H1 (cell line): ENCODE data around the gene APOC3. TPM values are rescaled to one million over a fixed set of nuclear protein-coding genes. Genes with fewer than 3 reads are reported as not detected.

Experiments
- CTCF ChIA-PET: fragments of 300-600 bp; sonication (Branson Sonifier 250); formaldehyde crosslinking; loops from one replicate; lab custom pipeline; 2021; ENCODE audit not compliant: partially characterized antibody; lab: Charles Lee
- POLR2A ChIA-PET: fragments of 300-600 bp; sonication (Branson Sonifier 250); formaldehyde crosslinking; loops from one replicate; lab custom pipeline; 2021; ENCODE audit warnings: inconsistent platforms; ENCODE audit not compliant: partially characterized antibody; lab: Charles Lee
- DNase-seq, 2 experiments: peaks; one replicate each; pipeline versions ENCODE4 v3.0.0 to v3.0.0-alpha.2; 2010 to 2022; ENCODE audit warnings: low spot score in 2 of 2, low read depth in 1 of 2, mixed read lengths in 1 of 2
- FAIRE-seq: peaks from 2 replicates; lab custom pipeline; 2011; peaks lifted over from hg19 to GRCh38; lab: Jason Lieb, UNC
- H2AFZ ChIP-seq: 2 replicates; pipeline ENCODE4 v1.8.1; 2012; ENCODE audit warnings: low read length, inconsistent platforms
- H2AK5ac ChIP-seq: 2 replicates; pipeline ENCODE4 v1.6.1; 2013; ENCODE audit warnings: low read depth, low read length
- H2BK120ac ChIP-seq: replicated peaks from 2 replicates; pipeline ENCODE3; 2013; ENCODE audit warnings: low read depth, low read length, inconsistent platforms
- H2BK12ac ChIP-seq: 2 replicates; pipeline ENCODE4 v1.6.1; 2013; ENCODE audit warnings: low read depth, low read length
- H2BK15ac ChIP-seq: 2 replicates; pipeline ENCODE4 v1.6.1; 2013; ENCODE audit warnings: low read length
- H2BK20ac ChIP-seq: 2 replicates; pipeline ENCODE4 v1.6.1; 2013; ENCODE audit warnings: low read length
- H2BK5ac ChIP-seq: 2 replicates; pipeline ENCODE4 v1.6.1; 2013; ENCODE audit warnings: low read depth, low read length
- H3K14ac ChIP-seq: 2 replicates; pipeline ENCODE4 v1.6.1; 2013; ENCODE audit warnings: inconsistent platforms; ENCODE audit not compliant: insufficient read length
- H3K18ac ChIP-seq: 2 replicates; pipeline ENCODE4 v1.6.1; 2013; ENCODE audit warnings: low read length; ENCODE audit errors: extremely low read depth
- H3K23ac ChIP-seq: 2 replicates; pipeline ENCODE4 v1.6.1; 2013; ENCODE audit warnings: inconsistent platforms; ENCODE audit not compliant: insufficient read length
- H3K23me2 ChIP-seq: 2 replicates; pipeline ENCODE4 v1.6.1; 2013; ENCODE audit warnings: low read depth, low read length
- H3K27ac ChIP-seq: 2 replicates; pipeline ENCODE4 v1.6.1; 2011; ENCODE audit warnings: low read depth, low read length, inconsistent platforms
- H3K27me3 ChIP-seq, 4 experiments: replicated peaks in 1 of 4; 1 replicate in 1 of 4; 2 replicates in 3 of 4; pipeline versions ENCODE4 v1.6.1 to v1.8.1; 2011 to 2013; ENCODE audit warnings: low read length in 3 of 4, mild to moderate bottlenecking in 3 of 4, inconsistent platforms in 2 of 4, mixed read lengths in 2 of 4, moderate library complexity in 1 of 4; ENCODE audit not compliant: control insufficient read depth in 3 of 4, insufficient read depth in 3 of 4; ENCODE audit errors: extremely low read depth in 1 of 4
- H3K36me3 ChIP-seq, 4 experiments: 2 replicates each; pipeline versions ENCODE4 v1.6.1 to v1.8.1; 2011 to 2013; ENCODE audit warnings: mild to moderate bottlenecking in 4 of 4, low read length in 3 of 4, moderate library complexity in 2 of 4, control low read depth in 1 of 4, inconsistent platforms in 1 of 4; ENCODE audit not compliant: insufficient read depth in 4 of 4, control insufficient read depth in 2 of 4
- H3K4ac ChIP-seq: replicated peaks from 2 replicates; pipeline ENCODE3; 2013; ENCODE audit warnings: low read length, low read depth, mixed read lengths, inconsistent platforms; ENCODE audit not compliant: insufficient read length
- H3K4me1 ChIP-seq, 4 experiments: replicated peaks in 1 of 4; 1 replicate in 1 of 4; 2 replicates in 3 of 4; pipeline versions ENCODE4 v1.6.1 to v1.8.1; 2011 to 2013; ENCODE audit warnings: low read length in 3 of 4, inconsistent platforms in 2 of 4, mixed read lengths in 1 of 4; ENCODE audit not compliant: insufficient read depth in 4 of 4, control insufficient read depth in 3 of 4
- H3K4me2 ChIP-seq, 2 experiments: 2 replicates each; pipeline versions ENCODE4 v1.6.1 to v1.8.1; 2011 to 2013; ENCODE audit warnings: low read depth in 2 of 2, low read length in 2 of 2, control low read depth in 1 of 2, inconsistent platforms in 1 of 2, mild to moderate bottlenecking in 1 of 2; ENCODE audit not compliant: insufficient read depth in 1 of 2
- H3K4me3 ChIP-seq, 4 experiments: fragments of 200-600, 300-600 bp in 1 of 4; sonication (generic), shearing (Covaris generic), sonication (Bioruptor Twin) in 1 of 4; 2 replicates each; pipeline versions ENCODE4 v1.5.1 to v1.8.1; 2011 to 2016; ENCODE audit warnings: low read length in 4 of 4, low read depth in 3 of 4, control low read depth in 2 of 4, inconsistent platforms in 2 of 4, mild to moderate bottlenecking in 2 of 4, mixed read lengths in 1 of 4, moderate library complexity in 1 of 4; ENCODE audit not compliant: insufficient read depth in 2 of 4; ENCODE audit errors: extremely low read depth in 1 of 4
- H3K56ac ChIP-seq: replicated peaks from 2 replicates; pipeline ENCODE3; 2013; ENCODE audit warnings: low read depth, mild to moderate bottlenecking, mixed read lengths, low read length, inconsistent platforms; ENCODE audit not compliant: insufficient read length
- H3K79me1 ChIP-seq: 2 replicates; pipeline ENCODE4 v1.6.1; 2013; ENCODE audit warnings: low read depth, low read length, control low read depth
- H3K79me2 ChIP-seq, 2 experiments: 2 replicates each; pipeline versions ENCODE4 v1.6.1 to v1.8.1; 2012 to 2013; ENCODE audit warnings: low read length in 2 of 2, mild to moderate bottlenecking in 2 of 2, inconsistent platforms in 1 of 2; ENCODE audit not compliant: insufficient read depth in 2 of 2, control insufficient read depth in 1 of 2
- H3K9ac ChIP-seq, 4 experiments: replicated peaks in 1 of 4; 1 replicate in 1 of 4; 2 replicates in 3 of 4; pipeline versions ENCODE4 v1.6.1 to v1.8.1; 2011 to 2013; ENCODE audit warnings: low read depth in 3 of 4, low read length in 3 of 4, control low read depth in 2 of 4, mild to moderate bottlenecking in 2 of 4, moderate library complexity in 2 of 4, inconsistent platforms in 1 of 4; ENCODE audit errors: extremely low read depth in 1 of 4
- H3K9me3 ChIP-seq, 2 experiments: 2 replicates each; pipeline versions ENCODE4 v1.6.1 to v1.8.1; 2012 to 2013; ENCODE audit warnings: mild to moderate bottlenecking in 2 of 2, moderate library complexity in 2 of 2, control low read depth in 1 of 2, inconsistent platforms in 1 of 2, low read depth in 1 of 2, low read length in 1 of 2, mixed read lengths in 1 of 2; ENCODE audit not compliant: insufficient read depth in 2 of 2
- H4K20me1 ChIP-seq, 2 experiments: replicated peaks in 1 of 2; 2 replicates each; pipeline versions ENCODE3 to v1.8.1; 2011 to 2013; ENCODE audit warnings: inconsistent platforms in 2 of 2, low read length in 2 of 2, mild to moderate bottlenecking in 1 of 2; ENCODE audit not compliant: insufficient read depth in 2 of 2, control insufficient read depth in 1 of 2
- H4K5ac ChIP-seq: 2 replicates; pipeline ENCODE4 v1.6.1; 2013; ENCODE audit warnings: low read length, low read depth, mixed read lengths, inconsistent platforms; ENCODE audit not compliant: insufficient read length
- H4K8ac ChIP-seq: 2 replicates; pipeline ENCODE4 v1.8.0; 2013; ENCODE audit warnings: mild to moderate bottlenecking, moderate library complexity, low read length, inconsistent platforms; ENCODE audit not compliant: insufficient read depth; ENCODE audit errors: extremely low read depth
- H4K91ac ChIP-seq: replicated peaks from 2 replicates; pipeline ENCODE3; 2013; ENCODE audit warnings: low read length, mixed read lengths, inconsistent platforms; ENCODE audit not compliant: insufficient read length
- CTCF ChIP-seq, 3 experiments: IDR thresholded peaks; 1 replicate in 2 of 3; 2 replicates in 1 of 3; pipeline versions ENCODE4 v1.5.1 to v1.6.1; 2011; ENCODE audit warnings: low read length in 3 of 3, mild to moderate bottlenecking in 3 of 3, inconsistent platforms in 2 of 3, low read depth in 1 of 3, moderate library complexity in 1 of 3; ENCODE audit not compliant: insufficient read depth in 1 of 3; ENCODE audit errors: control extremely low read depth in 1 of 3
- USF2 ChIP-seq: IDR thresholded peaks from 2 replicates; pipeline ENCODE4 v1.6.1; 2011; ENCODE audit warnings: low read length, improper control_type of control experiment
- WGBS, 2 experiments: shearing (Covaris generic) in 1 of 2; methylation state at CpG; one replicate each; pipeline versions ENCODE4 v1.1.6 to v1.1.7; 2013 to 2015; ENCODE audit warnings: low lambda C conversion rate in 2 of 2, mixed read lengths in 2 of 2, inconsistent platforms in 1 of 2, low coverage in 1 of 2, missing lambda C conversion rate in 1 of 2; ENCODE audit not compliant: insufficient replicate concordance in 2 of 2, insufficient coverage in 1 of 2, insufficient read length in 1 of 2; ENCODE audit errors: extremely low coverage in 1 of 2, missing lambda C conversion rate in 1 of 2; 5-methylcytosine and 5-hydroxymethylcytosine counted together
- polyA plus RNA-seq, 7 experiments: library from polyadenylated mRNA; depleted of rRNA in 3 of 7; stranded (reverse) in 5 of 7; unstranded in 2 of 7; fragments of >200 nt in 5 of 7; fragments of 200-250 nt in 2 of 7; gene quantifications; 1 replicate in 5 of 7; 2 replicates in 1 of 7; 4 replicates in 1 of 7; pipeline versions ENCODE4 v1.2.1 to v1.2.3, GENCODE V29; 2011 to 2013; ENCODE audit warnings: missing spikeins in 2 of 7, mixed read lengths in 2 of 7
- total RNA-seq: library from RNA; stranded (reverse); fragmentation: NEBNext Ultra II Directional; extraction: Animal tissue kit (Norgen Biotek cat#: 25700); gene quantifications from 2 replicates; pipeline ENCODE4 v1.2.1, GENCODE V29; 2021

APOC3 gene
- total and polyA plus RNA-seq, 2 of the 8 experiments (the other 6 are each of a cell fraction or from before 2014, with no cell fraction given): not detected

GRCh38 chr11:116793772-116794097 is 36.0 kb upstream of the APOC3 start:
- Histone ChIP-seq H3K9me3 (no peaks in the 10 kb centered on the region), H2AK5ac (no peak overlapping the region), H3K4me1 (peaks cover 2 to 5% (median 4%) of the 10 kb centered on the region in 4 experiments; a peak in 6 of 7 replicates), H2BK120ac (no peak overlapping the region), H4K91ac (no peak overlapping the region), H3K18ac (no peak overlapping the region), H3K79me1 (no peaks in the 10 kb centered on the region), H3K79me2 (no peaks in the 10 kb centered on the region), H2BK15ac (no peak overlapping the region), H4K8ac (no peak overlapping the region), H3K23me2 (no peaks in the 10 kb centered on the region), H2BK5ac (no peak overlapping the region), H2BK20ac (no peak overlapping the region), H3K9ac (no peak overlapping the region), H3K14ac (no peak overlapping the region), H3K27me3 (peaks cover 0 to 10% (median 3%) of the 10 kb centered on the region in 4 experiments; a peak in 4 of 7 replicates), H3K4me2 (no peak overlapping the region), H4K20me1 (no peaks in the 10 kb centered on the region), H4K5ac (no peak overlapping the region), H2BK12ac (no peak overlapping the region), H3K56ac (no peak overlapping the region), H3K36me3 (no peaks in the 10 kb centered on the region), H3K4ac (no peak overlapping the region), H3K27ac (no peak overlapping the region), H2AFZ (peak overlapping the region; percentile 96), H3K23ac (no peak overlapping the region), H3K4me3 (no peak overlapping the region)
- TF ChIP-seq USF2 (peak; percentile 11; the same call in 1 of the 2 replicates), CTCF (IDR thresholded peaks at IDR 0.05; ENCODE audit: control extremely low read depth in 1 of 3, insufficient read depth in 1 of 3, low read depth in 1 of 3, low read length in 3 of 3) (no peak)
- CTCF ChIA-PET: interaction anchor here (0.6 to 12.1 kb wide), 13 partner anchors 11 to 387 kb away, joined by 3 to 237 read pairs (median 3); partner anchors contain the start of genes APOA1, APOA4 and APOC3
- POLR2A ChIA-PET: interaction anchor here (2.8 kb wide), 1 partner anchor 41 kb away, joined by 16 read pairs; no protein-coding TSS in a partner anchor
- DNase-seq (no peak), FAIRE-seq (no peak)
- WGBS, 2 experiments: 100% methylated on average over 1 of the region's 1 CpG; no CpG with 5 or more reads in 1 of the 2 experiments
